Measurements from ENCODE around the gene PRKCA. TPM values are rescaled to one million over a fixed set of nuclear protein-coding genes. Genes with fewer than 3 reads are reported as not detected.

The PRKCA gene
- total RNA-seq, 1 donor from 2014 or later = 4.7 TPM

DNA sequence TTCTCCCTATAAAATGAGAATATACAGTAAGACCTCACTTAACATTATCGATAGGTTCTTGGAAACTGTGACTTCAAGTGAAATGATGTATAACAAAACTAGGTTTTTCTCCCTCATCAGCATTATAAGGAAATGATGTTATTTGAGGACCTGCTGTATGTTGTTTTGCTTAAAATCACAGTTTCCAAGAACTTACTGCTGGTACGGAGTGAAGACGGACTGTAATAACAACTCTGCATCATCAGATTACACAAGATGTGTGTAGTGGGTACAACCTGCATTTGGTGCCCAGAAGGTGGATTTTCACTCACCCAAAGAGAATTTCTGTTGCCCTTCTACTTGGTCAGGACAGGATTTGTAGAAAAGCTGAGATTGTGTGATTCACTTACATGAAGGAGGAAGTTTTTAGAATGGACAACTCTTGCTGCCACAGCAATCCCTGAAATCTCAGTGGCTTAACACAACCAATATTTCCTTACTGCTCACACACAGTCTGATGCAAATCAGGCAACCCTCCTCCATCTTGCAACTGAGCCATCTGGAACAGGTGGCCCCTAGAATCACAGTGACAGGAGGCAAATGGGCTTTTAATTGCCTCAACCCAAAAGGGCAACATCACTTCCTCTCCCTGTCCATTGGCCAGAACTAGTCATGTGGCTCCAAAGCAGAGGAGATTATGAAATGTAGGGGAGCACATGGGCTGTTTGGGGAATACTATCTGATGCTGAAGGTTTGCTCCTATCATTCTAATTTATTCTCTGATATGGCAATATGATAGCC lies 464.9 kb downstream of the PRKCA start:
- no peak for DNase-seq (ENCODE audit: low read depth)
- H3K4me3 ChIP-seq (ENCODE audit: low read depth, low read length) = no peak overlapping the region
- no peak for FAIRE-seq

DNA sequence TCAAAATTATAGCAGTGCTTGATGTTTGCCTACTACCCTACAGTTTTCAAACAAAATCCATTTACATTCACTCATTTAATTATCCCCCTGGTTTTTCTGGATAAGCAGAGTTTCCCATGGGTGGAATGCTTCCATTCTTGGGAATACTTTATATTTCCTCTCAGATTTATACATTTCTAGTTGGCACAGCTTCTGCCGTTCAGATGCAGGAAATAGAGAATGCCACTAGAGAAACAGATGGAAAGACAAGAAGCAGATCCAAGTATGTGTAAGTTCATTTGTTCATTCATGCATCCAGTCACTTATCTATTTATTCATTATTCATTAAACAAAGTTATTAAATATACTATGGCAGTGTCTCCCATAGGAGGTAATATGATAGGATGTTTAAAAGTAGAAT lies 467.5 kb downstream of the PRKCA start:
- H3K4me3 ChIP-seq (ENCODE audit: low read depth, low read length) = no peak overlapping the region
- no peak for DNase-seq (ENCODE audit: low read depth)
- no peaks in the 10 kb centered on the region for H3K36me3 ChIP-seq (ENCODE audit: control insufficient read depth, insufficient read depth, low read length)
- TF ChIP-seq, protein P1, sequence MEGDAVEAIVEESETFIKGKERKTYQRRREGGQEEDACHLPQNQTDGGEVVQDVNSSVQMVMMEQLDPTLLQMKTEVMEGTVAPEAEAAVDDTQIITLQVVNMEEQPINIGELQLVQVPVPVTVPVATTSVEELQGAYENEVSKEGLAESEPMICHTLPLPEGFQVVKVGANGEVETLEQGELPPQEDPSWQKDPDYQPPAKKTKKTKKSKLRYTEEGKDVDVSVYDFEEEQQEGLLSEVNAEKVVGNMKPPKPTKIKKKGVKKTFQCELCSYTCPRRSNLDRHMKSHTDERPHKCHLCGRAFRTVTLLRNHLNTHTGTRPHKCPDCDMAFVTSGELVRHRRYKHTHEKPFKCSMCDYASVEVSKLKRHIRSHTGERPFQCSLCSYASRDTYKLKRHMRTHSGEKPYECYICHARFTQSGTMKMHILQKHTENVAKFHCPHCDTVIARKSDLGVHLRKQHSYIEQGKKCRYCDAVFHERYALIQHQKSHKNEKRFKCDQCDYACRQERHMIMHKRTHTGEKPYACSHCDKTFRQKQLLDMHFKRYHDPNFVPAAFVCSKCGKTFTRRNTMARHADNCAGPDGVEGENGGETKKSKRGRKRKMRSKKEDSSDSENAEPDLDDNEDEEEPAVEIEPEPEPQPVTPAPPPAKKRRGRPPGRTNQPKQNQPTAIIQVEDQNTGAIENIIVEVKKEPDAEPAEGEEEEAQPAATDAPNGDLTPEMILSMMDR (IDR thresholded peaks at IDR 0.05; ENCODE audit: insufficient read depth, low read length, severe bottlenecking) = no peak
- FAIRE-seq = no peak
- H3K27me3 ChIP-seq (ENCODE audit: control insufficient read depth, insufficient read depth, low read length) = no peaks in the 10 kb centered on the region

More for the DNA sequence above, 464.9 kb downstream of the PRKCA start:
- TF ChIP-seq, protein P1 (IDR thresholded peaks at IDR 0.05; ENCODE audit: insufficient read depth, low read length, severe bottlenecking) = no peak
- H3K36me3 ChIP-seq (ENCODE audit: control insufficient read depth, insufficient read depth, low read length) = no peaks in the 10 kb centered on the region
- H3K27me3 ChIP-seq (ENCODE audit: control insufficient read depth, insufficient read depth, low read length) = no peaks in the 10 kb centered on the region

DNA sequence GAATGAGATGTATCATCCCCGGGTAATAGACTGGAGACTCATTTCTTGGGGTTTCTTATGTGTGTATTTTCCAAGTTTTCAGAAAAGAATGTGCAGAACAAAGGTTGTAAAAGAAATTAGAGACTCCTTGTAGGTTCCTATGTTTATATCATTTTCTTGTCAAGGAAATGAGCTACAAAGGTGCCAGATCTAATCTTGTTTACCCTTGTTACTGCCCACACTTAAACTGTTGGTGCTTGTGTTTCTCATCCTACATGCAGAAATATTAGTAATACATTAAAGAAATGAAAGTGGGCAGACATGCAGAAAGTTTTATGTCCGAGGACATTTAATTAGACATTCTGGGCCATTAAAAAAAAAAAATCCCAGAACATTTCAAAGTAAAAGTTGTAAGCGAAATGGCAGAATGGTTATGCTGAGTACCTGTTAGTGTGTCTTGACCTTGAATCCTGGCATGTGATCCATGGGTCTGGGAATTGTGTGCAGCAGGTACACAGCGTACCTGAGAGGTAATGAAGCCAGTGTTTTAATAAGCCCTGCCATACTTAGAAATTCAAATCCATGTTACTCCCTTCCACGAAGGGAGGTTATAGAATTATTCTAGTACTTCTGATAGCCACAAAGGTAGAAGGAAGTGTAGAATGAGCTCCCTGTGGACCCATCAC lies 469.9 kb downstream of the PRKCA start:
- Histone ChIP-seq H3K36me3 (ENCODE audit: control insufficient read depth, insufficient read depth, low read length) (no peaks in the 10 kb centered on the region), H3K27me3 (ENCODE audit: control insufficient read depth, insufficient read depth, low read length) (no peaks in the 10 kb centered on the region), H3K4me3 (ENCODE audit: low read depth, low read length) (no peak overlapping the region)
- no peak for DNase-seq (ENCODE audit: low read depth)
- no peak for FAIRE-seq
- TF ChIP-seq, protein P1 (IDR thresholded peaks at IDR 0.05; ENCODE audit: insufficient read depth, low read length, severe bottlenecking) = no peak

DNA sequence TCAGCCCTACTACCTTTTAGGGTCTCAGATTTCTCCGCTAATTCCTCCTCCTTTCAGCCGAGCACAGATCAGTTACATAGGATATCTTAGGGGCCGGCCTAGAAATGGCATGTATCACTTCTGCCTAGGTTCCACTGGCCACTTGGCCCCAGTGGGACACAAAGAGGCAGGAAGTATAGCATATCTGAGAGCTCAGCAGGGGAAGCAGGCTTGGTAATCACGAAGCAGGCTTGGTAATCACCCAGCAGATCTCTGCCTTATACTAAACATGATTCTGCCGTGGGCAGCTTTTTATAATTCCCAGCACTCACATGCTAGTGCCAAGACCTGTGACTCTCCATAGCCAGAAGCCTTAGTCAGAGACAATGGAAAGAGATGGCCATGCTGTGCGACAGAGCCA lies 472.9 kb downstream of the PRKCA start:
- DNase-seq (ENCODE audit: low read depth) = no peak
- Histone ChIP-seq H3K4me3 (ENCODE audit: low read depth, low read length) (no peak overlapping the region), H3K36me3 (ENCODE audit: control insufficient read depth, insufficient read depth, low read length) (no peaks in the 10 kb centered on the region), H3K27me3 (ENCODE audit: control insufficient read depth, insufficient read depth, low read length) (no peaks in the 10 kb centered on the region)
- FAIRE-seq = no peak
- TF ChIP-seq, protein P1 (IDR thresholded peaks at IDR 0.05; ENCODE audit: insufficient read depth, low read length, severe bottlenecking) = no peak

DNA sequence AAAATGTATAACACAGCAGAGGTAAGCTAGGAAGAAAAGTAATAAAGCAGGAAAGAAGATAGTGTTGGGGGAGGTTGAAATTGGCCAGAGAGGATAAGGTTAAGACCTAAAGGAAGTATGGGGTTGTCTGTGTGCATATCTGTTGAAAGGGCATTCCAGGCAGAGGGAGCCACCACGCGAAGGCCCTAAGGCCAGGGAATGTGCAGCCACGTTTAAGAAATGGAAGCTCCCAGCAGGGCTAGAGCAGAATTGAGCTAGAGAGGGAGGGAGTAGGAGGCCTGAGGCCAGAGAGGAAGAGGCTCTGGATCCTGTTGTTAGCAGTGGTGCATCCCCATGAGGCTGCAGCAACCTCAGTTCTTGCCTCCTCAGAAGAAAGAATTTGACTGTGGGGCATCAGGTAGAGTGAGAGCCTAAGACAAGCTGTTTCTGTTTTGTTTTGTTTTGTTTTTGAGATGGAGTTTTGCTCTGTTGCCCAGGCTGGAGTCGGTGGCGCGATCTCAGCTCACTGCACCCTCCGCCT lies 473.5 kb downstream of the PRKCA start:
- TF ChIP-seq, protein P1 (IDR thresholded peaks at IDR 0.05; ENCODE audit: insufficient read depth, low read length, severe bottlenecking) = no peak
- Histone ChIP-seq H3K36me3 (ENCODE audit: control insufficient read depth, insufficient read depth, low read length) (no peaks in the 10 kb centered on the region), H3K4me3 (ENCODE audit: low read depth, low read length) (no peak overlapping the region), H3K27me3 (ENCODE audit: control insufficient read depth, insufficient read depth, low read length) (no peaks in the 10 kb centered on the region)
- FAIRE-seq (no peak), DNase-seq (ENCODE audit: low read depth) (no peak)
